ENCODE data around the gene PTH2R. TPM values are rescaled to one million over a fixed set of nuclear protein-coding genes. Genes with fewer than 3 reads are reported as not detected.
"Not testable (repeated sequence)": the region's sequence is repeated elsewhere in the genome, so short reads cannot be mapped to it uniquely, and the experiment has no call there.

The PTH2R gene
- total and polyA plus RNA-seq, 2 experiments from 2014 or later = not detected

- Histone ChIP-seq H3K4me3 (no peak overlapping the region), H3K4me1 (ENCODE audit: insufficient read depth) (no peaks in the 10 kb centered on the region), H4K20me1 (ENCODE audit: insufficient read depth) (no peaks in the 10 kb centered on the region), H3K36me3 (ENCODE audit: low read depth) (no peaks in the 10 kb centered on the region), H3K27me3 (replicated peaks; ENCODE audit: insufficient read depth) (0 out of 2 replicates have a peak, but pooled peaks cover 3% of the 10 kb centered on the region), H3F3A (ENCODE audit: insufficient read depth) (no peaks in the 10 kb centered on the region), H3K9me2 (ENCODE audit: insufficient read depth) (no peaks in the 10 kb centered on the region), H3K79me2 (ENCODE audit: insufficient read depth) (no peaks in the 10 kb centered on the region), H3K9me3 (ENCODE audit: low read depth) (no peaks in the 10 kb centered on the region), H3K9ac (no peak overlapping the region), H3K27ac (no peak overlapping the region), H3K4me2 (ENCODE audit: unreplicated experiment) (no peak overlapping the region), H2AFZ (no peak overlapping the region)
- in situ Hi-C loops (cut with MboI) = no loop called here
- TF ChIP-seq EZH2 (IDR thresholded peaks at IDR 0.05; ENCODE audit: insufficient read depth, poor library complexity, severe bottlenecking) = no peak
- 71 to 78% methylated on average over 2 of the region's 2 CpGs for WGBS, 2 experiments (ENCODE audit: low coverage in 1 of 2, low lambda C conversion rate in 2 of 2, missing lambda C conversion rate in 2 of 2)
- DNase-seq = no peak
Observed at GRCh38 chr2:208441951-208442350, 35.4 kb downstream of the PTH2R start.

- H2AFZ ChIP-seq; H3K9me2 ChIP-seq (ENCODE audit: insufficient read depth); in situ Hi-C loops (cut with MboI); H3K79me2 ChIP-seq (ENCODE audit: insufficient read depth); H3K9me3 ChIP-seq (ENCODE audit: low read depth); H4K20me1 ChIP-seq (ENCODE audit: insufficient read depth); DNase-seq; H3K4me3 ChIP-seq; H3K36me3 ChIP-seq (ENCODE audit: low read depth); H3K4me1 ChIP-seq (ENCODE audit: insufficient read depth); H3K4me2 ChIP-seq (ENCODE audit: unreplicated experiment); H3K27me3 ChIP-seq (replicated peaks; ENCODE audit: insufficient read depth); H3K27ac ChIP-seq; H3F3A ChIP-seq (ENCODE audit: insufficient read depth); H3K9ac ChIP-seq: not testable (repeated sequence)
- 61 to 65% methylated on average over 6 of the region's 6 CpGs for WGBS, 2 experiments (ENCODE audit: low coverage in 1 of 2, low lambda C conversion rate in 2 of 2, missing lambda C conversion rate in 2 of 2)
Observed at GRCh38 chr2:208447447-208447846, 40.9 kb downstream of the PTH2R start.

GRCh38 chr2:208451061-208451460 is 44.5 kb downstream of the PTH2R start:
- Histone ChIP-seq H3K9me2 (ENCODE audit: insufficient read depth) (no peaks in the 10 kb centered on the region), H4K20me1 (ENCODE audit: insufficient read depth) (no peaks in the 10 kb centered on the region), H3K9me3 (ENCODE audit: low read depth) (no peaks in the 10 kb centered on the region), H3K79me2 (ENCODE audit: insufficient read depth) (no peaks in the 10 kb centered on the region), H3K36me3 (ENCODE audit: low read depth) (no peaks in the 10 kb centered on the region), H3K27me3 (replicated peaks; ENCODE audit: insufficient read depth) (no peaks in the 10 kb centered on the region), H2AFZ (no peak overlapping the region), H3K4me3 (no peak overlapping the region), H3K4me2 (ENCODE audit: unreplicated experiment) (no peak overlapping the region), H3F3A (ENCODE audit: insufficient read depth) (no peaks in the 10 kb centered on the region), H3K27ac (no peak overlapping the region), H3K9ac (no peak overlapping the region), H3K4me1 (ENCODE audit: insufficient read depth) (no peaks in the 10 kb centered on the region)
- in situ Hi-C loops (cut with MboI) = no loop called here
- TF ChIP-seq EZH2phosphoT487 (IDR thresholded peaks at IDR 0.05; ENCODE audit: insufficient read depth, low read depth) (no peak), EZH2 (IDR thresholded peaks at IDR 0.05; ENCODE audit: insufficient read depth, poor library complexity, severe bottlenecking) (no peak)
- 29 to 31% methylated on average over 2 of the region's 2 CpGs for WGBS, 2 experiments (ENCODE audit: low coverage in 1 of 2, low lambda C conversion rate in 2 of 2, missing lambda C conversion rate in 2 of 2)
- DNase-seq = no peak

GRCh38 chr2:208454861-208455260 is 48.3 kb downstream of the PTH2R start:
- no peaks in the 10 kb centered on the region for H3F3A ChIP-seq (ENCODE audit: insufficient read depth)
- no peaks in the 10 kb centered on the region for H3K27me3 ChIP-seq (replicated peaks; ENCODE audit: insufficient read depth)
- H3K79me2 ChIP-seq (ENCODE audit: insufficient read depth) = no peaks in the 10 kb centered on the region
- no peak overlapping the region for H3K4me3 ChIP-seq
- in situ Hi-C loops (cut with MboI) = no loop called here
- H3K4me1 ChIP-seq (ENCODE audit: insufficient read depth) = no peaks in the 10 kb centered on the region
- no peaks in the 10 kb centered on the region for H3K9me2 ChIP-seq (ENCODE audit: insufficient read depth)
- H2AFZ ChIP-seq = no peak overlapping the region
- H3K9me3 ChIP-seq (ENCODE audit: low read depth) = no peaks in the 10 kb centered on the region
- no peaks in the 10 kb centered on the region for H4K20me1 ChIP-seq (ENCODE audit: insufficient read depth)
- no peak overlapping the region for H3K4me2 ChIP-seq (ENCODE audit: unreplicated experiment)
- DNase-seq = no peak
- no peak for TF ChIP-seq EZH2phosphoT487 (IDR thresholded peaks at IDR 0.05; ENCODE audit: insufficient read depth, low read depth)
- no peak for TF ChIP-seq EZH2 (IDR thresholded peaks at IDR 0.05; ENCODE audit: insufficient read depth, poor library complexity, severe bottlenecking)
- H3K27ac ChIP-seq = no peak overlapping the region
- H3K9ac ChIP-seq = no peak overlapping the region
- H3K36me3 ChIP-seq (ENCODE audit: low read depth) = no peaks in the 10 kb centered on the region

GRCh38 chr2:208463721-208464120 is 57.1 kb downstream of the PTH2R start:
- Histone ChIP-seq H4K20me1 (ENCODE audit: insufficient read depth) (no peaks in the 10 kb centered on the region), H3K79me2 (ENCODE audit: insufficient read depth) (no peaks in the 10 kb centered on the region), H3K9me2 (ENCODE audit: insufficient read depth) (no peaks in the 10 kb centered on the region), H3K9me3 (ENCODE audit: low read depth) (no peaks in the 10 kb centered on the region), H2AFZ (no peak overlapping the region), H3K27ac (no peak overlapping the region), H3K36me3 (ENCODE audit: low read depth) (no peaks in the 10 kb centered on the region), H3K4me1 (ENCODE audit: insufficient read depth) (no peaks in the 10 kb centered on the region), H3F3A (ENCODE audit: insufficient read depth) (no peaks in the 10 kb centered on the region), H3K27me3 (replicated peaks; ENCODE audit: insufficient read depth) (no peaks in the 10 kb centered on the region), H3K4me3 (no peak overlapping the region), H3K9ac (no peak overlapping the region), H3K4me2 (ENCODE audit: unreplicated experiment) (no peak overlapping the region)
- WGBS, 2 experiments (ENCODE audit: low coverage in 1 of 2, low lambda C conversion rate in 2 of 2, missing lambda C conversion rate in 2 of 2) = 20 to 23% methylated on average over 3 of the region's 3 CpGs
- in situ Hi-C loops (cut with MboI) = no loop called here
- TF ChIP-seq EZH2phosphoT487 (IDR thresholded peaks at IDR 0.05; ENCODE audit: insufficient read depth, low read depth) (no peak), EZH2 (IDR thresholded peaks at IDR 0.05; ENCODE audit: insufficient read depth, poor library complexity, severe bottlenecking) (no peak)
- DNase-seq = no peak
